IgD-negative memory B cell (primary cell): ENCODE results near the gene BEX4. TPM values are rescaled to one million over a fixed set of nuclear protein-coding genes. Genes with fewer than 3 reads are reported as not detected.
"Not testable (repeated sequence)": the region's sequence is repeated elsewhere in the genome, so short reads cannot be mapped to it uniquely, and the experiment has no call there.

ENCODE experiments used
- H3K27ac Mint-ChIP-seq, 3 donors: one replicate each; pipeline ENCODE4 v1.8.0; 2020 to 2022; ENCODE audit warnings: mild to moderate bottlenecking in 3 of 3, mixed read lengths in 3 of 3, moderate library complexity in 1 of 3
- H3K27me3 Mint-ChIP-seq: one replicate; pipeline ENCODE4 v1.8.0; 2021; ENCODE audit warnings: mixed read lengths
- H3K36me3 Mint-ChIP-seq: one replicate; pipeline ENCODE4 v1.8.0; 2020; ENCODE audit warnings: mild to moderate bottlenecking, mixed read lengths
- H3K4me1 Mint-ChIP-seq, 3 donors: one replicate each; pipeline ENCODE4 v1.8.0; 2020 to 2022; ENCODE audit warnings: mixed read lengths in 3 of 3, mild to moderate bottlenecking in 1 of 3
- H3K4me3 Mint-ChIP-seq, 4 donors: one replicate each; pipeline ENCODE4 v1.8.0; 2020 to 2022; ENCODE audit warnings: mild to moderate bottlenecking in 4 of 4, mixed read lengths in 4 of 4, moderate library complexity in 3 of 4
- H3K9me3 Mint-ChIP-seq, 3 donors: one replicate each; pipeline ENCODE4 v1.8.0; 2020 to 2021; ENCODE audit warnings: mixed read lengths in 3 of 3, mild to moderate bottlenecking in 1 of 3
- polyA plus RNA-seq: library from polyadenylated mRNA; unstranded; fragments of 300-500 nt; fragmentation: Illumina TruSeq; gene quantifications from one replicate; pipeline ENCODE4 v1.2.3, GENCODE V29; 2021

Gene BEX4
- polyA plus RNA-seq, 1 donor from 2014 or later, result 29.5 TPM

- no peaks in the 10 kb centered on the region for H3K9me3 Mint-ChIP-seq
- peaks cover 0 to 4% (median 3%) of the 10 kb centered on the region in 3 donors for H3K4me1 Mint-ChIP-seq
- peak overlapping the region in 1 of 3 donors; percentile 30 for H3K27ac Mint-ChIP-seq
- H3K36me3 Mint-ChIP-seq, result no peaks in the 10 kb centered on the region
- H3K27me3 Mint-ChIP-seq, result peaks cover 6% of the 10 kb centered on the region
- peak overlapping the region; percentile 67 to 92 (median 84) for H3K4me3 Mint-ChIP-seq
Observed at GRCh38 chrX:103215425-103215991, 600 bp downstream of the BEX4 start.

GRCh38 chrX:103220511-103221323 lies 5.8 kb downstream of the BEX4 start:
- H3K4me3 Mint-ChIP-seq, result no peak overlapping the region
- peaks cover 0 to 3% (median 0%) of the 10 kb centered on the region in 3 donors for H3K9me3 Mint-ChIP-seq
- no peaks in the 10 kb centered on the region for H3K27me3 Mint-ChIP-seq
- no peak overlapping the region for H3K27ac Mint-ChIP-seq
- peaks cover 0 to 1% (median 0%) of the 10 kb centered on the region in 3 donors for H3K4me1 Mint-ChIP-seq
- no peaks in the 10 kb centered on the region for H3K36me3 Mint-ChIP-seq

GRCh38 chrX:103225918-103226317 lies 11.0 kb downstream of the BEX4 start:
- H3K27me3 Mint-ChIP-seq, H3K4me1 Mint-ChIP-seq, H3K9me3 Mint-ChIP-seq, H3K27ac Mint-ChIP-seq, H3K36me3 Mint-ChIP-seq, H3K4me3 Mint-ChIP-seq: not testable (repeated sequence)

- no peaks in the 10 kb centered on the region for H3K4me1 Mint-ChIP-seq
- H3K4me3 Mint-ChIP-seq, result no peak overlapping the region
- H3K9me3 Mint-ChIP-seq, result no peaks in the 10 kb centered on the region
- H3K36me3 Mint-ChIP-seq, result no peaks in the 10 kb centered on the region
- H3K27ac Mint-ChIP-seq, result no peak overlapping the region
- peaks cover 12% of the 10 kb centered on the region for H3K27me3 Mint-ChIP-seq
Observed at GRCh38 chrX:103233263-103233662, 18.4 kb downstream of the BEX4 start.

- no peaks in the 10 kb centered on the region for H3K36me3 Mint-ChIP-seq
- H3K9me3 Mint-ChIP-seq, result no peaks in the 10 kb centered on the region
- H3K27ac Mint-ChIP-seq, result no peak overlapping the region
Observed at GRCh38 chrX:103234869-103235268, 20.0 kb downstream of the BEX4 start.

GRCh38 chrX:103235608-103236007 lies 20.7 kb downstream of the BEX4 start:
- not testable (repeated sequence) for H3K4me1 Mint-ChIP-seq, H3K36me3 Mint-ChIP-seq, H3K4me3 Mint-ChIP-seq, H3K27ac Mint-ChIP-seq, H3K9me3 Mint-ChIP-seq, H3K27me3 Mint-ChIP-seq

More at GRCh38 chrX:103234869-103235268, 20.0 kb downstream of the BEX4 start:
- Mint-ChIP-seq H3K4me3 (no peak overlapping the region), H3K27me3 (peaks cover 10% of the 10 kb centered on the region), H3K4me1 (no peaks in the 10 kb centered on the region)

- no peak overlapping the region for H3K27ac Mint-ChIP-seq
- H3K36me3 Mint-ChIP-seq, result no peaks in the 10 kb centered on the region
- no peaks in the 10 kb centered on the region for H3K4me1 Mint-ChIP-seq
- H3K9me3 Mint-ChIP-seq, result no peaks in the 10 kb centered on the region
- H3K4me3 Mint-ChIP-seq, result no peak overlapping the region
- peaks cover 4% of the 10 kb centered on the region for H3K27me3 Mint-ChIP-seq
Observed at GRCh38 chrX:103236296-103236695, 21.4 kb downstream of the BEX4 start.

GRCh38 chrX:103240155-103240554 lies 25.2 kb downstream of the BEX4 start:
- Mint-ChIP-seq H3K9me3 (no peaks in the 10 kb centered on the region), H3K27ac (no peak overlapping the region), H3K4me1 (no peaks in the 10 kb centered on the region), H3K4me3 (no peak overlapping the region), H3K36me3 (no peaks in the 10 kb centered on the region), H3K27me3 (peaks cover 2% of the 10 kb centered on the region)

- H3K4me1 Mint-ChIP-seq, result peaks cover 0 to 4% (median 2%) of the 10 kb centered on the region in 3 donors
- peak overlapping the region in 1 of 4 donors; percentile 12 for H3K4me3 Mint-ChIP-seq
- no peak overlapping the region for H3K27ac Mint-ChIP-seq
- H3K36me3 Mint-ChIP-seq, result no peaks in the 10 kb centered on the region
- no peaks in the 10 kb centered on the region for H3K27me3 Mint-ChIP-seq
- H3K9me3 Mint-ChIP-seq, result no peaks in the 10 kb centered on the region
Observed at GRCh38 chrX:103248553-103248952, 33.6 kb downstream of the BEX4 start.

- no peak overlapping the region for H3K4me3 Mint-ChIP-seq
- no peak overlapping the region for H3K27ac Mint-ChIP-seq
- H3K27me3 Mint-ChIP-seq, result no peaks in the 10 kb centered on the region
- no peaks in the 10 kb centered on the region for H3K36me3 Mint-ChIP-seq
- no peaks in the 10 kb centered on the region for H3K9me3 Mint-ChIP-seq
- H3K4me1 Mint-ChIP-seq, result peaks cover 0 to 7% (median 5%) of the 10 kb centered on the region in 3 donors
Observed at GRCh38 chrX:103249805-103250204, 34.9 kb downstream of the BEX4 start.

- H3K27ac Mint-ChIP-seq, result no peak overlapping the region
- H3K4me1 Mint-ChIP-seq, result peaks cover 0 to 12% (median 11%) of the 10 kb centered on the region in 3 donors
- H3K4me3 Mint-ChIP-seq, result no peak overlapping the region
- H3K36me3 Mint-ChIP-seq, result no peaks in the 10 kb centered on the region
- H3K9me3 Mint-ChIP-seq, result no peaks in the 10 kb centered on the region
- H3K27me3 Mint-ChIP-seq, result no peaks in the 10 kb centered on the region
Observed at GRCh38 chrX:103250977-103251376, 36.1 kb downstream of the BEX4 start.

- H3K36me3 Mint-ChIP-seq, result no peaks in the 10 kb centered on the region
- H3K9me3 Mint-ChIP-seq, result no peaks in the 10 kb centered on the region
- H3K4me3 Mint-ChIP-seq, result peak overlapping the region in 3 of 4 donors; percentile 51 to 94 (median 94)
- peak overlapping the region in 1 of 3 donors; percentile 82 for H3K27ac Mint-ChIP-seq
- H3K4me1 Mint-ChIP-seq, result peaks cover 0 to 12% (median 11%) of the 10 kb centered on the region in 3 donors
- H3K27me3 Mint-ChIP-seq, result no peaks in the 10 kb centered on the region
Observed at GRCh38 chrX:103253608-103254007, 38.7 kb downstream of the BEX4 start.

- no peaks in the 10 kb centered on the region for H3K27me3 Mint-ChIP-seq
- no peaks in the 10 kb centered on the region for H3K36me3 Mint-ChIP-seq
- peaks cover 0 to 12% (median 11%) of the 10 kb centered on the region in 3 donors for H3K4me1 Mint-ChIP-seq
- no peaks in the 10 kb centered on the region for H3K9me3 Mint-ChIP-seq
- peak overlapping the region; percentile 91 to 99 (median 94) for H3K4me3 Mint-ChIP-seq
- peak overlapping the region; percentile 69 to 96 (median 84) for H3K27ac Mint-ChIP-seq
Observed at GRCh38 chrX:103254171-103254824, 39.4 kb downstream of the BEX4 start.

GRCh38 chrX:103254921-103255493 lies 40.1 kb downstream of the BEX4 start, which contains the start of gene TCEAL8:
Gene TCEAL8, minus strand, starts transcription at chrX:103255155. Its CDS starts 1,176 bp downstream, at chrX:103253979.
- Mint-ChIP-seq H3K9me3 (no peaks in the 10 kb centered on the region), H3K36me3 (no peaks in the 10 kb centered on the region), H3K27ac (peak within 1 kb of the TSS; percentile 69 to 96 (median 84)), H3K4me1 (peaks cover 0 to 12% (median 11%) of the 10 kb centered on the region in 3 donors), H3K27me3 (no peaks in the 10 kb centered on the region), H3K4me3 (peak within 1 kb of the TSS; percentile 91 to 99 (median 94))

GRCh38 chrX:103256651-103257050 lies 41.7 kb downstream of the BEX4 start:
- H3K36me3 Mint-ChIP-seq, result no peaks in the 10 kb centered on the region
- H3K9me3 Mint-ChIP-seq, result no peaks in the 10 kb centered on the region
- H3K27me3 Mint-ChIP-seq, result no peaks in the 10 kb centered on the region
- peak overlapping the region in 1 of 4 donors; percentile 11 for H3K4me3 Mint-ChIP-seq
- peaks cover 0 to 12% (median 11%) of the 10 kb centered on the region in 3 donors for H3K4me1 Mint-ChIP-seq
- H3K27ac Mint-ChIP-seq, result no peak overlapping the region
